ENCODE results near the gene PLEKHM2. TPM values are rescaled to one million over a fixed set of nuclear protein-coding genes. Genes with fewer than 3 reads are reported as not detected.

PLEKHM2 gene
- total RNA-seq, 1 experiment from 2014 or later = 38.5 TPM

- BruUV-seq (replicated peaks) = no TSS peak
- Histone ChIP-seq H2AFZ (ENCODE audit: low read depth, low read length, poor library complexity, severe bottlenecking) (no peak overlapping the region), H3K4me3 (replicated peaks in 1 of 2; ENCODE audit: low read depth in 1 of 2, low read length in 2 of 2) (no peak overlapping the region), H3K9me2 (ENCODE audit: insufficient read depth) (no peaks in the 10 kb centered on the region), H3K4me2 (ENCODE audit: low read length) (no peak overlapping the region), H3K9me3 (ENCODE audit: control insufficient read depth in 1 of 2, insufficient read depth in 1 of 2, low read depth in 1 of 2, low read length in 2 of 2) (no peaks in the 10 kb centered on the region), H3K27me3 (ENCODE audit: insufficient read depth, low read length) (no peaks in the 10 kb centered on the region), H3K4me1 (ENCODE audit: control insufficient read depth in 1 of 2, insufficient read depth in 2 of 2, low read length in 2 of 2) (no peaks in the 10 kb centered on the region), H3K36me3 (ENCODE audit: control insufficient read depth in 1 of 2, insufficient read depth in 2 of 2, low read length in 2 of 2) (no peaks in the 10 kb centered on the region), H3K27ac (ENCODE audit: low read depth, low read length) (no peak overlapping the region), H3K9ac (ENCODE audit: low read length) (no peak overlapping the region), H4K20me1 (ENCODE audit: insufficient read depth) (no peaks in the 10 kb centered on the region), H3K79me2 (ENCODE audit: insufficient read depth, low read length) (peaks cover 11% of the 10 kb centered on the region; the same call in 1 of the 2 replicates)
- intact Hi-C loops (cut with micrococcal nuclease) = no loop called here
- TF ChIP-seq, protein P1, sequence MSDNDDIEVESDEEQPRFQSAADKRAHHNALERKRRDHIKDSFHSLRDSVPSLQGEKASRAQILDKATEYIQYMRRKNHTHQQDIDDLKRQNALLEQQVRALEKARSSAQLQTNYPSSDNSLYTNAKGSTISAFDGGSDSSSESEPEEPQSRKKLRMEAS (IDR thresholded peaks at IDR 0.05) = no peak
- TF ChIP-seq FOSL1 (IDR thresholded peaks at IDR 0.05; ENCODE audit: low read depth) (no peak), SRF (IDR thresholded peaks at IDR 0.05; ENCODE audit: low read depth) (no peak), YY1 (IDR thresholded peaks at IDR 0.05; ENCODE audit: extremely low read depth, insufficient replicate concordance, low read depth, low read length) (no peak), CBX3 (IDR thresholded peaks at IDR 0.05; ENCODE audit: low read depth) (no peak), ZNF274 (IDR thresholded peaks at IDR 0.05; ENCODE audit: low read depth, low read length) (no peak), JUND (IDR thresholded peaks at IDR 0.05) (no peak), POLR2AphosphoS5 (IDR thresholded peaks at IDR 0.05; ENCODE audit: low read depth, low read length) (no peak), RAD21 (IDR thresholded peaks at IDR 0.05; ENCODE audit: low read depth) (no peak), EGR1 (IDR thresholded peaks at IDR 0.05; ENCODE audit: low read depth) (no peak), CEBPB (IDR thresholded peaks at IDR 0.05; ENCODE audit: low read depth) (no peak), POLR2A (IDR thresholded peaks at IDR 0.05; ENCODE audit: borderline replicate concordance, extremely low read depth, insufficient read depth, insufficient read length) (no peak), TCF7L2 (IDR thresholded peaks at IDR 0.05; ENCODE audit: borderline replicate concordance, extremely low read depth, insufficient read depth, insufficient read length) (no peak), SP1 (IDR thresholded peaks at IDR 0.05; ENCODE audit: low read depth) (no peak)
- TF ChIP-seq, protein P2, sequence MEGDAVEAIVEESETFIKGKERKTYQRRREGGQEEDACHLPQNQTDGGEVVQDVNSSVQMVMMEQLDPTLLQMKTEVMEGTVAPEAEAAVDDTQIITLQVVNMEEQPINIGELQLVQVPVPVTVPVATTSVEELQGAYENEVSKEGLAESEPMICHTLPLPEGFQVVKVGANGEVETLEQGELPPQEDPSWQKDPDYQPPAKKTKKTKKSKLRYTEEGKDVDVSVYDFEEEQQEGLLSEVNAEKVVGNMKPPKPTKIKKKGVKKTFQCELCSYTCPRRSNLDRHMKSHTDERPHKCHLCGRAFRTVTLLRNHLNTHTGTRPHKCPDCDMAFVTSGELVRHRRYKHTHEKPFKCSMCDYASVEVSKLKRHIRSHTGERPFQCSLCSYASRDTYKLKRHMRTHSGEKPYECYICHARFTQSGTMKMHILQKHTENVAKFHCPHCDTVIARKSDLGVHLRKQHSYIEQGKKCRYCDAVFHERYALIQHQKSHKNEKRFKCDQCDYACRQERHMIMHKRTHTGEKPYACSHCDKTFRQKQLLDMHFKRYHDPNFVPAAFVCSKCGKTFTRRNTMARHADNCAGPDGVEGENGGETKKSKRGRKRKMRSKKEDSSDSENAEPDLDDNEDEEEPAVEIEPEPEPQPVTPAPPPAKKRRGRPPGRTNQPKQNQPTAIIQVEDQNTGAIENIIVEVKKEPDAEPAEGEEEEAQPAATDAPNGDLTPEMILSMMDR (IDR thresholded peaks at IDR 0.05 in 2 of 3, conservative IDR thresholded peaks at IDR 0.05 in 1 of 3; ENCODE audit: borderline replicate concordance in 1 of 3, insufficient read depth in 1 of 3, low read depth in 2 of 3, low read length in 2 of 3) = no peak
- TF ChIP-seq, protein P3, sequence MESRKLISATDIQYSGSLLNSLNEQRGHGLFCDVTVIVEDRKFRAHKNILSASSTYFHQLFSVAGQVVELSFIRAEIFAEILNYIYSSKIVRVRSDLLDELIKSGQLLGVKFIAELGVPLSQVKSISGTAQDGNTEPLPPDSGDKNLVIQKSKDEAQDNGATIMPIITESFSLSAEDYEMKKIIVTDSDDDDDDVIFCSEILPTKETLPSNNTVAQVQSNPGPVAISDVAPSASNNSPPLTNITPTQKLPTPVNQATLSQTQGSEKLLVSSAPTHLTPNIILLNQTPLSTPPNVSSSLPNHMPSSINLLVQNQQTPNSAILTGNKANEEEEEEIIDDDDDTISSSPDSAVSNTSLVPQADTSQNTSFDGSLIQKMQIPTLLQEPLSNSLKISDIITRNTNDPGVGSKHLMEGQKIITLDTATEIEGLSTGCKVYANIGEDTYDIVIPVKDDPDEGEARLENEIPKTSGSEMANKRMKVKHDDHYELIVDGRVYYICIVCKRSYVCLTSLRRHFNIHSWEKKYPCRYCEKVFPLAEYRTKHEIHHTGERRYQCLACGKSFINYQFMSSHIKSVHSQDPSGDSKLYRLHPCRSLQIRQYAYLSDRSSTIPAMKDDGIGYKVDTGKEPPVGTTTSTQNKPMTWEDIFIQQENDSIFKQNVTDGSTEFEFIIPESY (IDR thresholded peaks at IDR 0.05; ENCODE audit: extremely low read depth, insufficient replicate concordance, low read length) = no peak
- ChIA-PET CTCF (no interaction called here), RAD21 (ENCODE audit: low non-redundant PET in 1 of 2, low total read pairs in 2 of 2, uncharacterized antibody in 2 of 2, unreplicated experiment in 2 of 2) (no interaction called here), POLR2A (no interaction called here)
- no peak for ATAC-seq
- DNase-seq (ENCODE audit: low read depth, low spot score) = no peak
Measured at GRCh38 chr1:15708486-15709137, 24.5 kb downstream of the PLEKHM2 start.

Measured in HCT116 (cell line).